ENCODE results near the gene CAPNS2.

Gene CAPNS2

DNA sequence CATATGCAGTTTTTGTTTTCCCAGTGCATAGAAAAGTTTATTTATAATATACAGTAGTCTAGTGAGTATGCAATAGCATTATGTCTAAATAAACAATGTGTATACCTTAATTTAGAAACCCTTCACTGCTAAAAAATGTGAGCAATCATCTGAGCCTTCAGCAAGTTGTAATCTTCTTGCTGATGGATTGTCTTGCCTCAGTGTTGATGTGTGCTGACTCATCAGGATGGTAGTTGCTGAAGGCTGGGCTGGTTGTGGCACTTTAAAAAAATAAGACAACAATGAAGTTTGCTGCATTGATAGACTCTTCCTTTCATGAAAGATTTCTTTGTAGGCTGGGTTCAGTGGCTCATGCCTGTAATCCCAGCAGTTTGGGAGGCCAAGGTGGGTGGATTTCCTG is 13.9 kb upstream of the CAPNS2 start:
- Histone ChIP-seq H3K4me3 (ENCODE audit: insufficient read depth, low read length, poor library complexity, severe bottlenecking) (no peak overlapping the region), H3F3A (ENCODE audit: insufficient read depth) (no peaks in the 10 kb centered on the region), H3K36me3 (ENCODE audit: low read length) (no peaks in the 10 kb centered on the region), H3K4me2 (ENCODE audit: low read depth, low read length, poor library complexity, severe bottlenecking) (no peak overlapping the region), H3K27ac (ENCODE audit: low read depth, low read length) (no peak overlapping the region), H3K27me3 (ENCODE audit: low read length) (no peaks in the 10 kb centered on the region), H3K9ac (ENCODE audit: low read length) (no peak overlapping the region), H3K9me3 (ENCODE audit: insufficient read depth, low read length) (no peaks in the 10 kb centered on the region), H4K20me1 (ENCODE audit: low read depth, low read length) (no peaks in the 10 kb centered on the region), H2AFZ (ENCODE audit: low read depth, low read length, severe bottlenecking) (no peak overlapping the region), H3K79me2 (ENCODE audit: insufficient read depth, low read length) (no peaks in the 10 kb centered on the region), H3K9me2 (replicated peaks; ENCODE audit: insufficient read depth, low read length) (no peaks in the 10 kb centered on the region)
- TF ChIP-seq, protein P1, sequence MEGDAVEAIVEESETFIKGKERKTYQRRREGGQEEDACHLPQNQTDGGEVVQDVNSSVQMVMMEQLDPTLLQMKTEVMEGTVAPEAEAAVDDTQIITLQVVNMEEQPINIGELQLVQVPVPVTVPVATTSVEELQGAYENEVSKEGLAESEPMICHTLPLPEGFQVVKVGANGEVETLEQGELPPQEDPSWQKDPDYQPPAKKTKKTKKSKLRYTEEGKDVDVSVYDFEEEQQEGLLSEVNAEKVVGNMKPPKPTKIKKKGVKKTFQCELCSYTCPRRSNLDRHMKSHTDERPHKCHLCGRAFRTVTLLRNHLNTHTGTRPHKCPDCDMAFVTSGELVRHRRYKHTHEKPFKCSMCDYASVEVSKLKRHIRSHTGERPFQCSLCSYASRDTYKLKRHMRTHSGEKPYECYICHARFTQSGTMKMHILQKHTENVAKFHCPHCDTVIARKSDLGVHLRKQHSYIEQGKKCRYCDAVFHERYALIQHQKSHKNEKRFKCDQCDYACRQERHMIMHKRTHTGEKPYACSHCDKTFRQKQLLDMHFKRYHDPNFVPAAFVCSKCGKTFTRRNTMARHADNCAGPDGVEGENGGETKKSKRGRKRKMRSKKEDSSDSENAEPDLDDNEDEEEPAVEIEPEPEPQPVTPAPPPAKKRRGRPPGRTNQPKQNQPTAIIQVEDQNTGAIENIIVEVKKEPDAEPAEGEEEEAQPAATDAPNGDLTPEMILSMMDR (IDR thresholded peaks at IDR 0.05; ENCODE audit: insufficient read depth, low read length, poor library complexity, severe bottlenecking), result no peak
- no peak for TF ChIP-seq EZH2phosphoT487 (conservative IDR thresholded peaks at IDR 0.05; ENCODE audit: low read length)

- TF ChIP-seq, protein P1 (IDR thresholded peaks at IDR 0.05; ENCODE audit: insufficient read depth, low read length, poor library complexity, severe bottlenecking), result no peak
- TF ChIP-seq EZH2phosphoT487 (conservative IDR thresholded peaks at IDR 0.05; ENCODE audit: low read length), result no peak
- no peak overlapping the region for H3K4me2 ChIP-seq (ENCODE audit: low read depth, low read length, poor library complexity, severe bottlenecking)
- H3K4me3 ChIP-seq (ENCODE audit: insufficient read depth, low read length, poor library complexity, severe bottlenecking), result no peak overlapping the region
- H3K36me3 ChIP-seq (ENCODE audit: low read length), result no peaks in the 10 kb centered on the region
- no peak overlapping the region for H2AFZ ChIP-seq (ENCODE audit: low read depth, low read length, severe bottlenecking)
- H3F3A ChIP-seq (ENCODE audit: insufficient read depth), result no peaks in the 10 kb centered on the region
- H3K9me2 ChIP-seq (replicated peaks; ENCODE audit: insufficient read depth, low read length), result no peaks in the 10 kb centered on the region
- H3K27ac ChIP-seq (ENCODE audit: low read depth, low read length), result no peak overlapping the region
- H3K79me2 ChIP-seq (ENCODE audit: insufficient read depth, low read length), result no peaks in the 10 kb centered on the region
- no peaks in the 10 kb centered on the region for H4K20me1 ChIP-seq (ENCODE audit: low read depth, low read length)
- no peaks in the 10 kb centered on the region for H3K27me3 ChIP-seq (ENCODE audit: low read length)
- no peaks in the 10 kb centered on the region for H3K9me3 ChIP-seq (ENCODE audit: insufficient read depth, low read length)
- no peak overlapping the region for H3K9ac ChIP-seq (ENCODE audit: low read length)
Observed at GRCh38 chr16:55555436-55555835, 11.0 kb upstream of the CAPNS2 start.

GRCh38 chr16:55557186-55557585 is 9.3 kb upstream of the CAPNS2 start:
- H3K4me3 ChIP-seq (ENCODE audit: insufficient read depth, low read length, poor library complexity, severe bottlenecking), result no peak overlapping the region

DNA sequence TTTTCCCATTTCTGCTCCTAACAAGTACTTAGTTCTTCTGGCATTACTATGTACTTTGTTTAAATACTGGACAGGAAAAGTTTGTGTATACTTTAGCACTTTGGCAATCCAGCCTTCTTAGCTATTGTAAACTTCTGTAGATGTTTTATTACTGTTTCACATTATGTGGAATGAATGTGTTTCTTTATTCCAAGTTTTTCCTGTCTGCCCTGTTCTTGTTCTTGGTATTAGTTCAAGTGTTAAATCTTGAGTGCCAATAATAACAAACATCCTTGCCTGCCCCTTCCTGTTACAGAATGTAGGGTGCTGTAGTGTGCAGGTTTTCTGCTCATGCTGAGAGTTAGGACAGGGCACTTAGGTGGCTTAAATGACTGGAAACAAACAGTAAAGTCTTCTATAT is 7.3 kb upstream of the CAPNS2 start:
- Histone ChIP-seq H2AFZ (ENCODE audit: low read depth, low read length, severe bottlenecking) (no peak overlapping the region), H3K9me3 (ENCODE audit: insufficient read depth, low read length) (no peaks in the 10 kb centered on the region), H3K27me3 (ENCODE audit: low read length) (no peaks in the 10 kb centered on the region), H3K4me2 (ENCODE audit: low read depth, low read length, poor library complexity, severe bottlenecking) (no peak overlapping the region), H3K36me3 (ENCODE audit: low read length) (no peaks in the 10 kb centered on the region), H3F3A (ENCODE audit: insufficient read depth) (no peaks in the 10 kb centered on the region), H3K9me2 (replicated peaks; ENCODE audit: insufficient read depth, low read length) (no peaks in the 10 kb centered on the region), H3K27ac (ENCODE audit: low read depth, low read length) (no peak overlapping the region), H3K79me2 (ENCODE audit: insufficient read depth, low read length) (no peaks in the 10 kb centered on the region), H3K4me3 (ENCODE audit: insufficient read depth, low read length, poor library complexity, severe bottlenecking) (no peak overlapping the region), H3K9ac (ENCODE audit: low read length) (no peak overlapping the region), H4K20me1 (ENCODE audit: low read depth, low read length) (no peaks in the 10 kb centered on the region)
- no peak for TF ChIP-seq EZH2phosphoT487 (conservative IDR thresholded peaks at IDR 0.05; ENCODE audit: low read length)
- TF ChIP-seq, protein P1 (IDR thresholded peaks at IDR 0.05; ENCODE audit: insufficient read depth, low read length, poor library complexity, severe bottlenecking), result no peak

More at GRCh38 chr16:55557186-55557585, 9.3 kb upstream of the CAPNS2 start:
- Histone ChIP-seq H3K4me2 (ENCODE audit: low read depth, low read length, poor library complexity, severe bottlenecking) (no peak overlapping the region), H3F3A (ENCODE audit: insufficient read depth) (no peaks in the 10 kb centered on the region), H3K9me2 (replicated peaks; ENCODE audit: insufficient read depth, low read length) (no peaks in the 10 kb centered on the region), H4K20me1 (ENCODE audit: low read depth, low read length) (no peaks in the 10 kb centered on the region), H3K27me3 (ENCODE audit: low read length) (no peaks in the 10 kb centered on the region), H2AFZ (ENCODE audit: low read depth, low read length, severe bottlenecking) (no peak overlapping the region), H3K9me3 (ENCODE audit: insufficient read depth, low read length) (no peaks in the 10 kb centered on the region), H3K36me3 (ENCODE audit: low read length) (no peaks in the 10 kb centered on the region), H3K79me2 (ENCODE audit: insufficient read depth, low read length) (no peaks in the 10 kb centered on the region), H3K9ac (ENCODE audit: low read length) (no peak overlapping the region), H3K27ac (ENCODE audit: low read depth, low read length) (no peak overlapping the region)
- TF ChIP-seq EZH2phosphoT487 (conservative IDR thresholded peaks at IDR 0.05; ENCODE audit: low read length), result no peak
